Mononuclear cell (primary cell): Measurements from ENCODE around the gene CDON. TPM values are rescaled to one million over a fixed set of nuclear protein-coding genes. Genes with fewer than 3 reads are reported as not detected.

ENCODE experiments used
- H3K27me3 ChIP-seq: 2 replicates; pipeline ENCODE4 v1.6.0; 2011; ENCODE audit warnings: low read length, control low read depth; ENCODE audit not compliant: insufficient read depth
- H3K4me1 ChIP-seq: 2 replicates; pipeline ENCODE4 v1.5.1; 2011; ENCODE audit warnings: mild to moderate bottlenecking, low read length, control low read depth; ENCODE audit not compliant: insufficient read depth
- H3K4me3 ChIP-seq: 2 replicates; pipeline ENCODE4 v1.5.1; 2011; ENCODE audit warnings: mild to moderate bottlenecking, low read length, moderate library complexity
- H3K9me3 ChIP-seq: 2 replicates; pipeline ENCODE4 v1.5.1; 2011; ENCODE audit warnings: low read depth, mild to moderate bottlenecking, control low read depth, low read length
- total RNA-seq: library from RNA; depleted of rRNA; stranded (reverse); fragments of >200 nt; gene quantifications from one replicate; pipeline ENCODE4 v1.2.3, GENCODE V29; 2012

Gene CDON
- total RNA-seq, 1 donor, result 1.2 TPM

GRCh38 chr11:125910226-125910849 is 152.3 kb downstream of the CDON start:
- Histone ChIP-seq H3K9me3 (no peaks in the 10 kb centered on the region), H3K4me3 (no peak overlapping the region), H3K4me1 (no peaks in the 10 kb centered on the region), H3K27me3 (peaks cover 20% of the 10 kb centered on the region)

Other genes with a start within 250 kb of the CDON start
- gene PATE4, start 229.6 kb downstream of the CDON start, total RNA-seq, result not detected
- 2.7 TPM for gene HYLS1, start 175.2 kb downstream of the CDON start, total RNA-seq
- gene PUS3, start 159.7 kb downstream of the CDON start, total RNA-seq, result 5.8 TPM
- 0.10 TPM for gene DDX25, start 158.4 kb downstream of the CDON start, total RNA-seq
- not detected for gene VSIG10L2, start 116.8 kb downstream of the CDON start, total RNA-seq
- gene RPUSD4, start 148.8 kb upstream of the CDON start, total RNA-seq, result 20.3 TPM
- gene FAM118B, start 148.9 kb upstream of the CDON start, total RNA-seq, result 2.8 TPM
- 132 TPM for gene SRPRA, start 206.0 kb upstream of the CDON start, total RNA-seq
- gene FOXRED1, start 206.3 kb upstream of the CDON start, total RNA-seq, result 6.1 TPM
- 5.1 TPM for gene TIRAP, start 220.2 kb upstream of the CDON start, total RNA-seq
- 6.2 TPM for gene DCPS, start 241.2 kb upstream of the CDON start, total RNA-seq